ENCODE measurements around the gene TRAF1. TPM values are rescaled to one million over a fixed set of nuclear protein-coding genes. Genes with fewer than 3 reads are reported as not detected.

TRAF1 gene
- total RNA-seq, 1 experiment from 2014 or later = 1.7 TPM

DNA sequence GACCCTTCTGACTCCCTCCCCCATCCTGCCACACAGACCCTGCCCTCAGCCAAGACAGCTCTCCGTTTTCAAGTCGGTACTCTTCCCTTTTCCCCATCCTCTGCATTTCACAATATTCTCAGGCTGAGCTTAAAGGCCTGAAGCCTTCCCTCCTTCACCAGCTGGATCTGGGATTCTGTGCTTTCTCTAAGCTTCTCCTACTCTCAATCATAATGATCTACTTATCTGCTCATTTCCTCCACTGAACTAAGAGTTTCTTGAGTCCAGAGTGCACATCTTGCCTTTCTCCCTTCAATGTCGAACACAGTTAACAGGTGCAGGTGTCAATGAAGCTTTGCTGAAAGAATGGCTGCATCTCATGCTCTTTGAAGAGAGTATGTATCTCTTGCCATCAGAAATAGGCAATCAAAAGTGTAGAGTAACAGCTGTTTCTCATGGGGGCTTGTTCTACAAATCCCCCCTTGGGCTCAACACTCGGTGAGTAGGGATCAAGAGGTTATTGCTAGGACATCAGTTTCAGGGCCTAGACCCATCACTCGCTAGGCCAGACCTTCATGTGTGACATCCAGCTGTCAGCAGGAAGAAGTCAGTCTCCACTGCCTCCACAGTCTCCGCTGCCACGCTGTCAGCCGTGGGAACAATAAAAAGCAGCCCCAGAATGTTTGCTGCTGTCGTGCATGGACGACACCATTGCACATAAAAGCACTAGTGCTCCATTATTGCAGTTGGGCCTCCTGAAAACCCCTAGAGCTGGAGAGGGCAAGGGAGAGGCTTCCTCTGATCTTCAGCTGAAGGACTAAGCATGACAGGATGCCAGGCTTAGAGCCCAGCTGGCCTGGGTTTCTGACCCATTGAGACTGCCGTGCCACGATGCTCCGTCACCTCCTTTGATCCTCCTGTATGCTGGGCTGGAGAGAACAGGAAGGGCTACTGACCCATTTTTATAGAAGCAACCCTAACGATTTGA is 23.7 kb downstream of the TRAF1 start:
- Histone ChIP-seq H2AFZ (ENCODE audit: low read depth, low read length, poor library complexity, severe bottlenecking) (no peak overlapping the region), H3K27ac (ENCODE audit: low read depth, low read length) (no peak overlapping the region), H3K36me3 (ENCODE audit: control insufficient read depth in 1 of 2, insufficient read depth in 2 of 2, low read length in 2 of 2) (no peaks in the 10 kb centered on the region), H3K9ac (ENCODE audit: low read length) (no peak overlapping the region), H3K4me2 (ENCODE audit: low read length) (no peak overlapping the region), H3K27me3 (ENCODE audit: insufficient read depth, low read length) (no peaks in the 10 kb centered on the region), H3K79me2 (ENCODE audit: insufficient read depth, low read length) (no peaks in the 10 kb centered on the region), H3K4me3 (replicated peaks in 1 of 2; ENCODE audit: low read depth in 1 of 2, low read length in 2 of 2) (no peak overlapping the region), H3K4me1 (ENCODE audit: control insufficient read depth in 1 of 2, insufficient read depth in 2 of 2, low read length in 2 of 2) (no peaks in the 10 kb centered on the region), H3K9me3 (ENCODE audit: control insufficient read depth in 1 of 2, insufficient read depth in 1 of 2, low read depth in 1 of 2, low read length in 2 of 2) (no peaks in the 10 kb centered on the region), H3K9me2 (ENCODE audit: insufficient read depth) (no peaks in the 10 kb centered on the region), H4K20me1 (ENCODE audit: insufficient read depth) (no peaks in the 10 kb centered on the region)
- intact Hi-C loops (cut with micrococcal nuclease) = no loop called here
- CTCF ChIA-PET = no interaction called here
- TF ChIP-seq EGR1 (IDR thresholded peaks at IDR 0.05; ENCODE audit: low read depth) = no peak
- TF ChIP-seq, protein P1, sequence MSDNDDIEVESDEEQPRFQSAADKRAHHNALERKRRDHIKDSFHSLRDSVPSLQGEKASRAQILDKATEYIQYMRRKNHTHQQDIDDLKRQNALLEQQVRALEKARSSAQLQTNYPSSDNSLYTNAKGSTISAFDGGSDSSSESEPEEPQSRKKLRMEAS (IDR thresholded peaks at IDR 0.05) = no peak
- no peak for TF ChIP-seq CEBPB (IDR thresholded peaks at IDR 0.05; ENCODE audit: low read depth)
- no peak for TF ChIP-seq ZFX (IDR thresholded peaks at IDR 0.05)
- no peak for TF ChIP-seq SIN3A (IDR thresholded peaks at IDR 0.05; ENCODE audit: low read depth)
- BruUV-seq (replicated peaks) = no TSS peak
- POLR2A ChIA-PET = no interaction called here
- RAD21 ChIA-PET (ENCODE audit: low non-redundant PET in 1 of 2, low total read pairs in 2 of 2, uncharacterized antibody in 2 of 2, unreplicated experiment in 2 of 2) = no interaction called here
- DNase-seq (ENCODE audit: low read depth, low spot score) (no peak), ATAC-seq (no peak)

GRCh38 chr9:120901755-120902568 is 24.6 kb downstream of the TRAF1 start:
- Histone ChIP-seq H3K36me3 (ENCODE audit: control insufficient read depth in 1 of 2, insufficient read depth in 2 of 2, low read length in 2 of 2) (no peaks in the 10 kb centered on the region), H3K79me2 (ENCODE audit: insufficient read depth, low read length) (no peaks in the 10 kb centered on the region), H2AFZ (ENCODE audit: low read depth, low read length, poor library complexity, severe bottlenecking) (no peak overlapping the region), H4K20me1 (ENCODE audit: insufficient read depth) (no peaks in the 10 kb centered on the region), H3K9me3 (ENCODE audit: control insufficient read depth in 1 of 2, insufficient read depth in 1 of 2, low read depth in 1 of 2, low read length in 2 of 2) (no peaks in the 10 kb centered on the region), H3K9ac (ENCODE audit: low read length) (no peak overlapping the region), H3K27ac (ENCODE audit: low read depth, low read length) (no peak overlapping the region), H3K27me3 (ENCODE audit: insufficient read depth, low read length) (no peaks in the 10 kb centered on the region), H3K4me1 (ENCODE audit: control insufficient read depth in 1 of 2, insufficient read depth in 2 of 2, low read length in 2 of 2) (peaks cover 5 to 7% of the 10 kb centered on the region in 2 experiments; a peak in 3 of 4 replicates), H3K9me2 (ENCODE audit: insufficient read depth) (no peaks in the 10 kb centered on the region), H3K4me2 (ENCODE audit: low read length) (no peak overlapping the region), H3K4me3 (replicated peaks in 1 of 2; ENCODE audit: low read depth in 1 of 2, low read length in 2 of 2) (no peak overlapping the region)
- no TSS peak for BruUV-seq (replicated peaks)
- ATAC-seq = no peak
- ChIA-PET POLR2A (no interaction called here), CTCF (no interaction called here), RAD21 (ENCODE audit: low non-redundant PET in 1 of 2, low total read pairs in 2 of 2, uncharacterized antibody in 2 of 2, unreplicated experiment in 2 of 2) (no interaction called here)
- DNase-seq (ENCODE audit: low read depth, low spot score) = no peak
- intact Hi-C loops (cut with micrococcal nuclease) = no loop called here
- TF ChIP-seq ZBTB33 (IDR thresholded peaks at IDR 0.05; ENCODE audit: extremely low read depth, insufficient replicate concordance, low read length) (no peak), EGR1 (IDR thresholded peaks at IDR 0.05; ENCODE audit: low read depth) (no peak), ATF3 (IDR thresholded peaks at IDR 0.05) (no peak), ZFX (IDR thresholded peaks at IDR 0.05) (no peak), CEBPB (IDR thresholded peaks at IDR 0.05; ENCODE audit: low read depth) (no peak), REST (IDR thresholded peaks at IDR 0.05; ENCODE audit: low read depth) (no peak), FOSL1 (IDR thresholded peaks at IDR 0.05; ENCODE audit: low read depth) (no peak), POLR2A (IDR thresholded peaks at IDR 0.05; ENCODE audit: borderline replicate concordance, extremely low read depth, insufficient read depth, insufficient read length) (no peak), CBX3 (IDR thresholded peaks at IDR 0.05; ENCODE audit: low read depth) (no peak)
